Ovary (tissue), 9 donors: Measurements from ENCODE around the gene ISCA1. TPM values are rescaled to one million over a fixed set of nuclear protein-coding genes. Genes with fewer than 3 reads are reported as not detected.

Experiments
- DNase-seq, 5 donors: peaks; one replicate each; pipeline ENCODE4 v3.0.0-alpha.2; 2019 to 2020
- H3K27ac ChIP-seq, 2 donors: fragments of 200-600 bp; one replicate each; pipeline versions ENCODE4 v1.5.1 to v1.8.0; 2019 to 2022
- H3K27me3 ChIP-seq: fragments of 200-600 bp; one replicate; pipeline ENCODE4 v1.8.0; 2022
- H3K36me3 ChIP-seq: fragments of 200-600 bp; sonication (generic); one replicate; pipeline ENCODE4 v1.5.1; 2019
- H3K4me1 ChIP-seq: one replicate; pipeline ENCODE4 v1.8.1; 2013; ENCODE audit warnings: mild to moderate bottlenecking, moderate library complexity; ENCODE audit not compliant: insufficient read depth
- H3K4me3 ChIP-seq: fragments of 200-600 bp; sonication (generic); one replicate; pipeline ENCODE4 v1.5.1; 2017
- H3K9me3 ChIP-seq, 2 donors: fragments of 200-600 bp in 1 of 2; sonication (generic) in 1 of 2; one replicate each; pipeline versions ENCODE4 v1.5.1 to v1.8.1; 2013 to 2019; ENCODE audit warnings: mild to moderate bottlenecking in 1 of 2, moderate library complexity in 1 of 2
- CTCF ChIP-seq, 3 donors: fragments of 450-650 bp in 2 of 3; fragments of 200-600 bp in 1 of 3; IDR thresholded peaks; one replicate each; pipeline versions ENCODE4 v1.5.1 to v1.8.0; 2016 to 2022; ENCODE audit warnings: antibody characterized with exemption in 3 of 3, mild to moderate bottlenecking in 1 of 3
- EP300 ChIP-seq: sonication (generic); formaldehyde crosslinking; IDR thresholded peaks from one replicate; pipeline ENCODE4 v1.6.1; 2017; ENCODE audit warnings: antibody characterized with exemption
- POLR2A ChIP-seq: fragments of 450-650 bp; IDR thresholded peaks from one replicate; pipeline ENCODE4 v1.6.1; 2017; ENCODE audit warnings: antibody characterized with exemption, mild to moderate bottlenecking, moderate library complexity
- WGBS, 3 donors: extraction: QIAGEN DNeasy Blood & Tissue Kit in 1 of 3; methylation state at CpG; one replicate each; pipeline versions ENCODE4 v1.1.5 to v1.1.7; 2013 to 2017; 5-methylcytosine and 5-hydroxymethylcytosine counted together
- intact Hi-C, 4 donors: fragments of 100-400 bp; cut with DNase I; formaldehyde crosslinking; loops; one replicate each; pipeline versions ENCODE4 v1.11.0 to v1.15.1; 2022 to 2023
- polyA plus RNA-seq, 2 donors: library from polyadenylated mRNA; stranded (reverse); fragments of 200-250 nt in 1 of 2; fragments of 350-450 nt in 1 of 2; fragmentation: Illumina TruSeq in 1 of 2; extraction: RNeasy Lipid Tissue Mini Kit (QIAGEN cat#74804) in 1 of 2; gene quantifications; one replicate each; pipeline ENCODE4 v1.2.3, GENCODE V29; 2013 to 2014
- total RNA-seq, 7 donors: library from RNA; depleted of rRNA in 2 of 7; stranded (reverse); fragments of >200 nt in 2 of 7; fragmentation: NEBNext Ultra II Directional in 3 of 7; extraction: Animal tissue kit (Norgen Biotek cat#: 25700) in 3 of 7; gene quantifications; one replicate each; pipeline versions ENCODE4 v1.1.0 to v1.2.4, GENCODE V29; 2016 to 2023
- donor health status: DM: no; HTN: no; CAD: no; lungs with moderate emphysema.
- donor health status: DM: no; HTN: no; CAD: no.
- donor health status: Bipolar disorder and iron deficiency.
- donor health status: DM: yes; HTN: yes; CAD: no.
- donor health status: DM: no; HTN: no; CAD: no.
- donor health status: DM: yes; HTN: yes; CAD: no.

The ISCA1 gene
- total and polyA plus RNA-seq, 9 donors = 22.5 to 48.6 (median 32.0) TPM

DNA sequence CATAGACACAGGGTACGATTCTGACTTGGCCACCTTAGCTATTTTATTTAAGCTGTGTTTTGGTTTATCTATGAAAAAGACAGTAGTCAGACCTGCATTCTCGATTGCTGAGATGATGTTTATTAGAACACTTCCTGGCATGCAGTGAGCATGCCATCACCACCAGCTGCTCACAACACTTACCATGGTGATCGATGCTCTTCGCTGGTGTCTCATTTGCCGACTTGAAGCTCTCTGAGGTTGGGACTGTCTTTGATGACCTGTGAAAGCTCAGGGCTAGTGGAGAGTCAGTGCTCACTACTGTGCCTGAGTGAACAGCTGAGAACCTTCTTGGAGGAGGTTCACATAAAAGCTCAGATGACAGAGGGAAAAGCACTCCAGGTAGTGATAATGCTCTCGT, 18.5 kb downstream of the ISCA1 start:
- Histone ChIP-seq H3K27ac (no peak overlapping the region), H3K4me3 (no peak overlapping the region), H3K4me1 (no peaks in the 10 kb centered on the region), H3K27me3 (no peaks in the 10 kb centered on the region), H3K9me3 (no peaks in the 10 kb centered on the region), H3K36me3 (no peaks in the 10 kb centered on the region)
- intact Hi-C loops = no loop called here
- 82 to 88% (median 84%) methylated on average over 6 of the region's 6 CpGs for WGBS, 3 donors
- TF ChIP-seq POLR2A (no peak), CTCF (IDR thresholded peaks at IDR 0.05) (no peak), EP300 (no peak)
- DNase-seq = no peak

DNA sequence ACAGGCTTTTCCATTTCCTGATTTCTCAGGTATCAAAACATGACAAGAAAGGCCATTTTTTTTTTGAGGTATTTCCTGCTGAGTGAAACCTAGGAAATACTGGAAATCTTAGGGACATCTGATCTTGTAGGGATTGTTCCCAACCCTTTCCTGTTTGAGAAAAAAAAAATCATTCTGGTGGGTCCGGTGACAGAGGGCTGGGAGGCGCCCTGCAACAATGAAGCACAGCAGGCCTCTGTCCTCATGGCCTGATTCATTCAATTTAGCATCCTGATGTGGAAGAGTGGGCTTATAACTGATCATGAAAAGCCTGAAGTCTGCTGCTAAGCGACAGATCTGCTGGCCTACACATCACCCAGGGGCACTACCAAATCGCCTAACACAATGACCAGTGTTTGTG, 19.8 kb downstream of the ISCA1 start:
- H3K27me3 ChIP-seq = no peaks in the 10 kb centered on the region
- no peak overlapping the region for H3K27ac ChIP-seq
- no peaks in the 10 kb centered on the region for H3K9me3 ChIP-seq
- no peak for DNase-seq
- TF ChIP-seq POLR2A (no peak), CTCF (IDR thresholded peaks at IDR 0.05) (no peak), EP300 (no peak)
- H3K36me3 ChIP-seq = no peaks in the 10 kb centered on the region
- intact Hi-C loops = no loop called here
- H3K4me3 ChIP-seq = no peak overlapping the region
- WGBS, 3 donors = 79 to 91% (median 79%) methylated on average over 4 of the region's 4 CpGs
- no peaks in the 10 kb centered on the region for H3K4me1 ChIP-seq

GRCh38 chr9:86259557-86259956, 22.8 kb downstream of the ISCA1 start, which contains the start of gene C9orf153:
Gene C9orf153, minus strand, starts transcription at chr9:86259657. Its CDS starts 30,054 bp downstream, at chr9:86229603.
- 81 to 85% (median 81%) methylated on average over 8 of the region's 8 CpGs for WGBS, 3 donors
- no peaks in the 10 kb centered on the region for H3K36me3 ChIP-seq
- H3K4me3 ChIP-seq = no peak within 1 kb of the TSS
- H3K9me3 ChIP-seq = no peaks in the 10 kb centered on the region
- H3K27me3 ChIP-seq = no peaks in the 10 kb centered on the region
- H3K4me1 ChIP-seq = no peaks in the 10 kb centered on the region
- DNase-seq = no peak
- intact Hi-C loops = no loop called here
- H3K27ac ChIP-seq = no peak within 1 kb of the TSS
- TF ChIP-seq EP300 (no peak), POLR2A (no peak), CTCF (IDR thresholded peaks at IDR 0.05) (no peak)

DNA sequence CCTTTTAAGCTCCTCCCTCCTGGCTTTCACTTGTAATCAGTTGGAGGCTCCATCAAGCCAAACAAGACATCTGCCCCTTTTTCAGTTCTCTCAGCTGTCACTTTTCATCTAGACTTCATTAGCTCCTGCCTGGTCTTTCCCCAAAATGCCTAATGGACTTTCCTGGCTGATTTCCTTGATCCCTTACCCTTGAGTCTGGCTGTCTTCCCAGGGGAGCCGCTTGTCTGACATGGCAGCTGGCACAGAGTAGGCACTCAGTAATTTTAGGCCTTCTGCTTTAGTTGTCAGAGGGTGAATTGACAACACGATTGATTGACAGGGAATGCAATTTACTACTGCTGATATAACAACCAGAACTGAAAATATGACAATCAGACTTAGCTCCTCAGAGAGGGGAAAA, 24.9 kb downstream of the ISCA1 start:
- Histone ChIP-seq H3K36me3 (no peaks in the 10 kb centered on the region), H3K4me1 (no peaks in the 10 kb centered on the region), H3K4me3 (no peak overlapping the region), H3K9me3 (no peaks in the 10 kb centered on the region), H3K27ac (no peak overlapping the region), H3K27me3 (no peaks in the 10 kb centered on the region)
- intact Hi-C loops = no loop called here
- 74 to 83% (median 80%) methylated on average over 2 of the region's 2 CpGs for WGBS, 3 donors
- TF ChIP-seq CTCF (IDR thresholded peaks at IDR 0.05) (no peak), POLR2A (no peak), EP300 (no peak)
- DNase-seq = no peak
